ENCODE results near the gene TBCK. TPM values are rescaled to one million over a fixed set of nuclear protein-coding genes. Genes with fewer than 3 reads are reported as not detected.

The TBCK gene
- total and polyA plus RNA-seq, 2 donors (not counting 3 experiments of a cell fraction or from before 2014, with no cell fraction given): 18.2 to 38.6 TPM

DNA sequence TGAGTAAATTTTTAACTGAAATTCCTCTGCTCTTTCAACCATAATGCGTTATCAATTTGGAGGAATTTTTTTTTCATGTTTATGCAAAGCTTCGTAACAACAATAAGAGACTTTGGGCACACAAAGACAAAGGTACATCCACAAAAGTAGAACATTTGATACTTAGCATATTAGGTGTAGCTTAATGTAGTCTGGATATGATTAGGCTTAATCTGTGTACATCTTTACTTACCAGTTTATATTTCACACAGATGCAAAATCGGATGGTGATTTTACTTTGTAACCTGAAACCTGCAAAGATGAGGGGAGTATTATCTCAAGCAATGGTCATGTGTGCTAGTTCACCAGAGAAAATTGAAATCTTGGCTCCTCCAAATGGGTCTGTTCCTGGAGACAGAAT lies 20.6 kb upstream of the TBCK start:
- intact Hi-C loops (cut with micrococcal nuclease): no loop called here
- H3K4me3 ChIP-seq (replicated peaks in 1 of 3; ENCODE audit: insufficient read depth in 1 of 3, low read depth in 1 of 3, low read length in 3 of 3): no peak overlapping the region
- CTCF ChIA-PET: interaction anchor here (0.7 kb wide), 1 partner anchor 8 kb away, joined by 3 read pairs; no protein-coding TSS in a partner anchor
- dilution Hi-C loops (cut with MboI; ENCODE audit: extremely low pct_ligation_motif_present, low sequenced_read_pairs): no loop called here
- H3K9me1 ChIP-seq (replicated peaks; ENCODE audit: control insufficient read depth, extremely low read depth, insufficient read depth, low read length): no peaks in the 10 kb centered on the region
- no peak for FAIRE-seq
- H3K27ac ChIP-seq (ENCODE audit: insufficient read depth, low read depth, low read length): no peak overlapping the region
- H3K36me3 ChIP-seq (ENCODE audit: control insufficient read depth in 2 of 2, extremely low read depth in 1 of 2, insufficient read depth in 2 of 2, low read length in 2 of 2): peaks cover 5 to 6% of the 10 kb centered on the region in 2 experiments
- POLR2A ChIA-PET: no interaction called here
- H3K79me2 ChIP-seq (ENCODE audit: control insufficient read depth, insufficient read depth, low read length): peaks cover 19% of the 10 kb centered on the region
- no peaks in the 10 kb centered on the region for H4K20me1 ChIP-seq (replicated peaks; ENCODE audit: control insufficient read depth, extremely low read depth, insufficient read depth, low read length)
- H3K4me2 ChIP-seq (ENCODE audit: insufficient read depth, low read length): no peak overlapping the region
- DNase-seq (ENCODE audit: low read depth, low spot score): no peak
- no peaks in the 10 kb centered on the region for H3K9me3 ChIP-seq (replicated peaks; ENCODE audit: control insufficient read depth, insufficient read depth, low read length)
- H3K4me1 ChIP-seq (ENCODE audit: control insufficient read depth, extremely low read depth, insufficient read depth, low read length): peaks cover 9% of the 10 kb centered on the region
- TF ChIP-seq, protein P1, sequence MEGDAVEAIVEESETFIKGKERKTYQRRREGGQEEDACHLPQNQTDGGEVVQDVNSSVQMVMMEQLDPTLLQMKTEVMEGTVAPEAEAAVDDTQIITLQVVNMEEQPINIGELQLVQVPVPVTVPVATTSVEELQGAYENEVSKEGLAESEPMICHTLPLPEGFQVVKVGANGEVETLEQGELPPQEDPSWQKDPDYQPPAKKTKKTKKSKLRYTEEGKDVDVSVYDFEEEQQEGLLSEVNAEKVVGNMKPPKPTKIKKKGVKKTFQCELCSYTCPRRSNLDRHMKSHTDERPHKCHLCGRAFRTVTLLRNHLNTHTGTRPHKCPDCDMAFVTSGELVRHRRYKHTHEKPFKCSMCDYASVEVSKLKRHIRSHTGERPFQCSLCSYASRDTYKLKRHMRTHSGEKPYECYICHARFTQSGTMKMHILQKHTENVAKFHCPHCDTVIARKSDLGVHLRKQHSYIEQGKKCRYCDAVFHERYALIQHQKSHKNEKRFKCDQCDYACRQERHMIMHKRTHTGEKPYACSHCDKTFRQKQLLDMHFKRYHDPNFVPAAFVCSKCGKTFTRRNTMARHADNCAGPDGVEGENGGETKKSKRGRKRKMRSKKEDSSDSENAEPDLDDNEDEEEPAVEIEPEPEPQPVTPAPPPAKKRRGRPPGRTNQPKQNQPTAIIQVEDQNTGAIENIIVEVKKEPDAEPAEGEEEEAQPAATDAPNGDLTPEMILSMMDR (IDR thresholded peaks at IDR 0.05; ENCODE audit: extremely low read depth in 1 of 2, insufficient read depth in 1 of 2, low read depth in 1 of 2, low read length in 2 of 2): no peak
- no peak for TF ChIP-seq MAX (IDR thresholded peaks at IDR 0.05; ENCODE audit: insufficient read depth, insufficient read length)
- TF ChIP-seq MYC (IDR thresholded peaks at IDR 0.05; ENCODE audit: low read depth, low read length): no peak
- no peak for TF ChIP-seq EZH2 (IDR thresholded peaks at IDR 0.05; ENCODE audit: borderline replicate concordance, low read depth, low read length, severe bottlenecking)
- no peak for TF ChIP-seq POLR2AphosphoS5 (IDR thresholded peaks at IDR 0.05; ENCODE audit: insufficient read depth, low read depth, low read length)
- no peak for TF ChIP-seq GATA2 (IDR thresholded peaks at IDR 0.05; ENCODE audit: insufficient read depth, insufficient read length, low read depth, low read length)
- no peaks in the 10 kb centered on the region for H3K27me3 ChIP-seq (ENCODE audit: control insufficient read depth in 2 of 2, insufficient read depth in 2 of 2, low read length in 2 of 2)
- no peak overlapping the region for H2AFZ ChIP-seq (ENCODE audit: low read depth, low read length)
- BruUV-seq (replicated peaks): no TSS peak
- H3K9ac ChIP-seq (replicated peaks; ENCODE audit: extremely low read depth, insufficient read depth, low read length): no peak overlapping the region
